Activated T-cell treated with anti-CD3 and anti-CD28 coated beads for 24 hours (primary cell): ENCODE results near the gene ZNF438.

ENCODE experiments used
- DNase-seq: peaks from one replicate; pipeline ENCODE4 v3.0.0-alpha.2; 2020; ENCODE audit warnings: low read depth

Gene ZNF438

GRCh38 chr10:31013331-31013730, 18.3 kb downstream of the ZNF438 start:
- DNase-seq = no peak

GRCh38 chr10:31011665-31012022, 20.0 kb downstream of the ZNF438 start:
- DNase-seq = no peak

DNA sequence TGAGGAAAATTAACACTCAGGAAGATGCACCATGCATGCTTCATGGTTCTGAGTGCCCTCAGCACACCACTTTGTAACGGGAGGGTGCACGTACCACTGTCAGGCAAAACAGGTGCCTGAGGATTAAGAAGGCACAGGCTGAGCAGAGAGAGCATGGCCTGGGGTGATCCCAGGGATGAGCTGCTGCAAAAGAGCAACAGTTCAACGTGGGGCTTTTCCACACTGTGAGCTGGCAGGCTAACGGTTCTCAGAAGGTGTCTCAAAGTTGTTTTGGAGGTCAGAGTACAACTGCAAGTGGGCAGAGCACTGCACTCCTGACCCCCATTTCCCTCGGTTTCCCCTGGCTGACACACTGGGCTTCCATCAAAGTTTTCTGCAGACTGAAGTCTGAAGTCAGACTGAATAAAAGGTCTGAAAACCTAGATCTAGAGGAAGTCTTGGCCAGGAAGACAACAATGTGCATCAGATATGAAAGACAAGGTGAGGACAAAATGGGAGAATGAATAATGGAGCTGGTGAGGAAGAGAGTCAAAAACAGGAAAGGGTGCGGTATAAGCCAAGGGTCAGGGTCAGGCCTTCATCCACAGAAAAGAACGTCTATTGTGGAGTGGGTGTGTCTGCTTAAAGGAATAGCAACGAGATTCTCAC, 20.5 kb downstream of the ZNF438 start:
- no peak for DNase-seq

GRCh38 chr10:31010062-31010461, 21.6 kb downstream of the ZNF438 start:
- DNase-seq = no peak

DNA sequence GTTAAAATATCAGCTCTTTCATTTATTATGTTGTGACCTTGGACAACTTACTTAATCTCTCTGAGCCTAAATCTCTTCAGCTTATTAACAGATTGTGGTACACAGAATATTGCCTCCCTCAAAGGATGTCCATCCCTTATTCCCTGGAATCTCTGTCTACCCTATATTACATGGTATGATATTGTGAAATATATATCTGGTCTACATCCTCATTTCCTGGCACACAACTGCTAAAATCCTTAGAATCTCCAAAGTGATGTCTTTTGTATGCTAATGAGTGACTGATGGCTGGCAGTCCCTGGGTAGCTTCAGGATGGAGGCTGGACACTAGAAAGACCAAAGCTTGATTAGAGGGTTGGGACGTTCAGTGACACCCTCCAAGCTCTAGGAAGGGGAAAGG, 25.8 kb downstream of the ZNF438 start:
- DNase-seq = no peak

GRCh38 chr10:31004611-31005193, 27.0 kb downstream of the ZNF438 start:
- DNase-seq = no peak

DNA sequence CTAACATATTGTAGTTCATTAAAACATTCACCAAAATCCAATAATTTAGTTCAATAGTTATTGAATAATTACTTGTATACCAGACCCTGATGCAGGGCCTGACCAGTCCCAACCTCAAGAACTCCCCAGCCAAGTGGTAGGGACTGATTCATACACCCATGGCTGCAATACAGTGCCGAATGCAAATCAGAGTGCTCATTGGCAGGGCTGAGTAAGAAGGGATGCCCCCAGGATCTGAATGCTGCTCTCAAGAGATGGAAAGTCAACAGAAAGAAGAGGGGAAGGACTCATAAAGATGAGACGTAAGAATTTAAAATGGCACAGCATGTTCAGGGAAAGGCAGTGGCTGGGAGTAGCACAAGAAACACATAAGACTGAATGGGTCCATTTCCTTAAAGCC, 29.9 kb downstream of the ZNF438 start:
- DNase-seq = no peak

DNA sequence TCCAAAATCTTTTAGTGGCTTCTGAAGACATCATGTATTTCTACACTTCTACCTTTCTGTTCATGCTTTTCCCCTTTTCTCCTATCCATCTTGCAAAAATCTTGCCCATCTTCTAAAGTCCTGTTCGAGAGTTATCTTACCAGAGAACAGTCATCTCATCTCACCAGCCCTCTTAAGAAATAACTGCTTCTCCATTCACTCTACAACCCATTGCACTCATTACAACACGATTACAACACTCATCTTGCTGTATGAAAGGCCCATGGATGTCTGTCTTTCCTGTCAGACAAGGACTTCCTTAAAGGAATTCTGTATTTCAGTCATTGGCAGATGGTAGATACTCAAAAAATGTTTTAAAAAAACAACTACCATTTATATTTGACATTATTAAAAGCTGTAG, 30.8 kb downstream of the ZNF438 start:
- DNase-seq = no peak

DNA sequence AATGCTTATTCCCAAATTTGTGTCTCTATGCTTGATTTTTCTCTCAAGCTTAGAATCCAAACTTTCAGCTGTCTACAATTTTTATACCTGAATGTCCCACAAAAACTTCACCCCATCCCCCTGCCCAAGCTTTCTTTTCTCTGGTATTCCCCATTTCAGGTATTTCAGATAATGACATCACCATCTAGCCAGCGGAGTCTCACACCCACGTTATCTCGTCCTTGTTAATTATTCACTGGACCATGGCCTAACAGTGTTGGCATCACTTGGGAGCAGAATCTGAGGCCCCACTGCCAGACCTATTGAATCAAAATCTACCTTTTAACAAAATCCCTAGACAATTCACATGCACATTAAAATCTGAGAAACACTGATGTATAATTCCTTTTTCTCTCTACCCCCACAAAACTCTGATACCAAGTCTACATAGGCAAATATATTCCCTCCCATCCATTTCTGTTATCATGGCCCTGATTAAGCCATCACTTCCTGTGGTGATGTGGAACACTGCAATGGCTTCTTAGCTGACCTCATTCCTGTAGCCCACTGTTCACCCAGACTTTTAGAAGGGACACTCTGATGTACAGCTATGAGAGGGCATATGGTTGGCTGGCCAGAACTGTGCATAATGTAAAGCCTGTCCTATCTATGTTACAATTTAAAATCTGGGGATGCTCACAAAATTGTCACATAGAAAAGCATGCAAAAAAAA, 31.4 kb downstream of the ZNF438 start:
- DNase-seq = no peak

DNA sequence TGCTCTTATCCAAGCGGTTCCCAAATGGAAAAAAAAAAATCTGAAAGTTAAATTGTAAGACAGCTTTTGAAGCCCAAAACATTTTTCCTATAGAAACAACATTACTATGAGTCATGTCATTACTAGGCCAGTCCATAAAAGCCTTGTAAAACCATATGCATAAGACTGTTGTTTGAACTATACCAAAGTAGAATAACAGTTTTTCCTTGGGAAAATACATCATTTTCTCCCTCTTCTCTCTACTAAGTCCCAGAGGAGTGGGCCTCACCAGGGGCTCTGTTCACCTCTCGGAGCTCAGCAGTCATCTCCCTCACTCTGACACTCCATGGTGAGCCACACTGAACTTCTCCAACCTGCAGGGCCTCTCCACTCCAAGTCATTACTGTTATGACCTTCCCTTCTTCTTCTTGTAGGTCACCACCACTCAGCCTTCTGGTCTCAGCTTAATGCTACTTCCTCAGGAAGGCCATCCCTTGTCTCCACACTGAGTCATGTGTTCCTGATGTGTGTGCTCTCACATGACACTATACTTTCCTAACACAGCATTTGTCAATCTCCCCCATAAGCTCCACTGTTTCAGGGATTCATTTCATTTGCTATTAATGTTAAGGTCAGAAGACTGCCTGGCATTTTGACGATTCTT, 32.5 kb downstream of the ZNF438 start:
- no peak for DNase-seq

- DNase-seq = no peak
Observed at GRCh38 chr10:30997536-30998235, 34.0 kb downstream of the ZNF438 start.

DNA sequence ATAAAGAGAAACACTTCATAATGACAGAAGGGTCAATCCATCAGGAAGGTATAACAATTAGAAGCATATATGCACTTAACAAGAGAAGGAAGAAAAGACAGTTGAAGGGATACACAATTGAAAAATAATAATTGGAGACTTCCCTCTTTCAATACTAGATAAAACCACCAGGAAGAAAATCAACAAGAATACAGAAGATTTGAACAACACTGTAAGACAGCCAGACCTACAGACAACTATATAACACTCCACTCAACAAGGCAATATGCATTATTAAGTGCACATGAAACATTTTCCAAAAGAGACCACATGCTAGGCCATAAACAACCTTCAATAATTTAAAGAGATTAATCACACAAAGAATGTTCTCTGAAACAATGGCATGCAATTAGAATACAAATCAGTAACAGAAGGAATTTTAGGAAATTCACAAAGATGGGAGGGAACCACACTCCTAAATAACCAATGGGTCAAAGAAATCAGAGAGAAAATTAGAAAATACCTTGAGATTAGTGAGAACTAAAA, 35.1 kb downstream of the ZNF438 start:
- no peak for DNase-seq

DNA sequence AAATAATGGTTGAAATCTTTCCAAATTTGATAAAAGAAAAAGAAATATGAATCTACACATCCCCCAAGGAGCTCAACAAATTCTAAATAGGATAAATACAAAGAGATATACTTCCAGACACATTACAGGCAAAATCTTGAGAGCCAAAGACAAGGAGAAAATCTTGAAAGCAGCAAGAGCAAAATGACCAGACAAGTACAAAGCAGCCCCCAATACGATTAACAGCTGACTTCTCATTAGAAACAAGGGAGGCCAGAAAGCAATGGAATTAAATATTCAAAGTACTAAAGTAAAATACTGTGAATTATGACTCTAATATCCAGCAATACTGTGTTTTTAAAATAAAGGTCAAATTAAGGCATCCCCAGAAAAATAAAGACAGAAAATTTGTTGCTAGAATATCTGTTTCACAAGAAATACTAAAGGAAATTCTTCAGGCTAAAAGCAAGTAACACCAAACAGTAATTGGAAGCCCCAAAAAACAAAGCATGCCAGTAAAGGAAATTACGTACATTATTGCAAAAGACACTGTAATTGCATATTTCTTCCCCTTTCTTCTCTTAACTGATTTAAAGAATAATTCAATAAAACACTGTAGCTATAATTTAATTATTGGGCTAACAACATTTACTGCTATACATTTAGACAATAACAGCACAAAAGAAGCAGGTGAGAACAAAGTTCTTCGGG, 36.4 kb downstream of the ZNF438 start:
- DNase-seq = no peak

GRCh38 chr10:30993155-30993554, 38.5 kb downstream of the ZNF438 start:
- no peak for DNase-seq

GRCh38 chr10:30992681-30993080, 39.0 kb downstream of the ZNF438 start:
- DNase-seq = no peak

- no peak for DNase-seq
Observed at GRCh38 chr10:30991647-30992011, 40.0 kb downstream of the ZNF438 start.

GRCh38 chr10:30990971-30991646, 40.6 kb downstream of the ZNF438 start:
- no peak for DNase-seq

GRCh38 chr10:30990351-30990750, 41.3 kb downstream of the ZNF438 start:
- no peak for DNase-seq

GRCh38 chr10:30988831-30989435, 42.7 kb downstream of the ZNF438 start:
- DNase-seq = no peak

- DNase-seq = no peak
Observed at GRCh38 chr10:30987463-30987862, 44.2 kb downstream of the ZNF438 start.

GRCh38 chr10:30986053-30986555, 45.6 kb downstream of the ZNF438 start:
- no peak for DNase-seq
